ENCODE results near the gene CCNY.
"Not testable (repeated sequence)": the region's sequence is repeated elsewhere in the genome, so short reads cannot be mapped to it uniquely, and the experiment has no call there.

CCNY gene

DNA sequence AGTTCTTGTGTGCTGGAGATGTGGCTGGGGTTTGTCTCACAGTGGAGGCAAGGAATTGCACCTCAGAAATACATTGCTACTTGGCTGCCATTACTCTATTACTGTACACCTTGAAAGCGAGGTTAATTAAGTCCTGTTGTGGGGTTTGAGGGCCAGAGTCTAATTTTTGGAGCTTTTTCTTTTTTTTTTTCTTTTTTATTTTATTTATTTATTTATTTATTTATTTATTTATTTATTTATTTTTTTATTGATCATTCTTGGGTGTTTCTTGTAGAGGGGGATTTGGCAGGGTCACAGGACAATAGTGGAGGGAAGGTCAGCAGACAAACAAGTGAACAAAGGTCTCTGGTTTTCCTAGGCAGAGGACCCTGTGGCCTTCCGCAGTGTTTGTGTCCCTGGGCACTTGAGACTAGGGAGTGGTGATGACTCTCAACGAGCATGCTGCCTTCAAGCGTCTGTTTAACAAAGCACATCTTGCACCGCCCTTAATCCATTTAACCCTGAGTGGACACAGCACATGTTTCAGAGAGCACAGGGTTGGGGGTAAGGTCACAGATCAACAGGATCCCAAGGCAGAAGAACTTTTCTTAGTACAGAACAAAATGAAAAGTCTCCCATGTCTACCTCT is 69.8 kb downstream of the CCNY start:
- DNase-seq (ENCODE audit: low read depth), result not testable (repeated sequence)

DNA sequence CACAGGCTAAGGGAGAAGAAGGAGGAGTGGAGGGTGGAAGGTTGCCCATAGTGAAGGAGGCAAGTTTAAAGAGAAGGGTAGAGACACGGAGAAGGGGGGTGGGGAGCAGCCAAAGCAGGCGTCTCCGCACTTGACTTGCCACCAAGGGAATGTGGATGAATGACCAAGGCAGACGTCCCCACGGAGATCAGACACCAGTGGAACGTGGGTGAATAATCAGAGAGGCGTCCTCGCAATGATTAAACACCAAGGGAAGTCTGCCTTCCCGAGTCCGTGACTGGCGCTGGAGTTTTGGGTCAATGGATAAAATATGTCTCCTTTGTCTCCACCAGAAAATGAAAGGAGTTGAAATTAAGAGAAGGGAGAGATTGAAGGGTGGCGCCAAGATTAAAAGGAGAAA is 71.4 kb downstream of the CCNY start:
- DNase-seq (ENCODE audit: low read depth), result not testable (repeated sequence)

DNA sequence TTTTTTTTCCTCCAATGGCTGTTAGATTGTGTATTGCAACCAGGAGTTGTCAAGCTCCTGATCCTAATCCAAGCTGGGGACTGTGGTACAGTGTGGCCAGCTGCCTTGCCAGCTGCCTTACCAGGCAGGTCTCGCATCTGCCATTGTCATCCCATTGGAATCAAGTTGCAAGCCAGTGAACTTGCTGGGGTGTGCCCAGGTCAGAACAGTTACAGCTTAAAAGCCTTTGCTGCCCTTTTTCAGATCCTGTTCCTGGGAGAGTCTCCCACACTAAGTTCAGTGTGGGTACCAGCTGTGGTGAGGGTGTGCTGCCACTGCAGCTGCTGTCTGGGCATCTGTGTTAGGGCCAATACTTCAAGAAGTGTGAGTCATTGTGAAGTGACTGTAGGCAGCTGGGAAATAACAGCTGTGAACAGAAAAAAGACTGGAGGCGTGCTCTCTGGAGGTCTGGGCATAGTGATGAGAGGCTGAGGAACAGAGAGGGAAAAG is 72.8 kb downstream of the CCNY start:
- no peak for DNase-seq (ENCODE audit: low read depth)

DNA sequence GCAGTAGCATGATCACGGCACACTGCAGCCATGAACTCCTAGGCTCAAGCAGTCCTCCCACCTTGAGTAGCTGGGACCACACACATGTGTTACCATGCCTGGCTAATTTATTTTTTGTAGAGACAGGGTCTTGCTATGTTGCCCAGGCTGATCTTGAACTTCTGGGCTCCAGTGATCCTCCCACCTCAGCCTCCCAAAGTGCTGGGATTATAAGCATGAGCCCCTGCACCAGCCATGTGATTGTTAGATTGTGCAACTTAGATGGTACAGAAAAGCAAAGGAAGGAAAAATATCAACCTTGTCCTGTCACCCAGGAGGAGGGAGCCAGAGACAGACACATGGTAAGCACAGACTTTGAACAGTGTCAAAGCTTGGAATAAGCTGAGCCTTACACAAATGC is 73.5 kb downstream of the CCNY start:
- no peak for DNase-seq (ENCODE audit: low read depth)

DNA sequence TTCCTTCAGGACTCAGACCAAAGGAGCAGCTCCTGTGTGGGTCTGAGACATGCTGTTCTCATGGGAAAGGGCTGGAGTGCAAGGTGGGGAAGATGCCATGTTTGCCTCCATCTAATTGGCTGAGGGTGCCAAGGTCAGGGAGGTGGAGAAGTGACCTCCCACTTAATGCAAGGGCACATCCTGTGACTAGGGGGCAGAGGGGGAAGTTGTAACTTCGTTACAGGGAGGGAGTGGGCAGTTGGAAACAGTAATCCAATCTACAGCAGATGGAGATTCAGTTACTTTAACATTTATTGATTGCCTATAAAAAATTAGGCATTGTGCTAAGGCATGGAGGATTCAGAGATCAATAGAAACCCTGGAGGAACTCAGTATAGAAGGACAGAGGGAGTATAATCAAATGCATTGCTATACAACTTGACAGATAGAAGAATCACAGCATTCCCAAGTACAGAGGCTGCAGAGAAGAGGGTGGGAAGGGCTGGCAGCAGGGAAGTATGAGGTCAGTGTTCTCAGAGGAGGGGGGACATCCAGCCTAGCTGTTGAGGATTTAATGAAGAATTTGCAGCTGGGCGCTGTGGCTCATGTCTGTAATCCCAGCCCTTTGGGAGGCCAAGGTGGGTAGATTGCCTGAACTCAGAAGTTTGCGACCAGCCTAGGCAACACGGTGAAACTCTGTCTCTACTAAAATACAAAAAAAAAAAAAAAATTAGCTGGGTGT is 75.9 kb downstream of the CCNY start:
- DNase-seq (ENCODE audit: low read depth), result no peak

DNA sequence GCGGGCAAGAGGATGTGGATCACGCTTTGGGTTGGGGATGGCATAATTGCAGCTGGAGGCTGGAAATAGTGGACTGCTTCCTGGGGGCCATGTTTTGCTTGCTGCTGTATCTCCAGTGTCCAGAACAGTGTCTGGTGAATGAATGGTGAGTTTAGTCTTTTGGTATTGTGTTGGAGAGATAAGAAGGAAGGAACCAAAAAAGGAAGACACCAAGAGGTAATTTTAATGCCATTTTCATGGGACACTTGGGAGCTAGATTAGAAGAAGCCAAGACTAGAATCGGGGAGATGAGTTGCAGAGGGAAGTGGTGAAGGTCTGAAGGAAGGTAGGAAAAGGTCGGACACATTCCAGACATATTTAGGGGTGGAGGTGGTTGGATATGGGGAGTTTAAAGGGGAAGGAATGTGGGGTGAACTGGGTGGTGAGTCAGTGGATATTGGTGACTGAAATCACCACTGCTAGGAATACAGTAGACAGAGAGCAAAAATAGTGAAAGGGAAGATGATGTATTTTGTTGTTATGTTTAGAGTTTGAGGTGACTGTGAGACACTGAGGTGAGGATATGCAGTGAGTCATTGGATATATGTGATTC is 76.7 kb downstream of the CCNY start:
- no peak for DNase-seq (ENCODE audit: low read depth)

DNA sequence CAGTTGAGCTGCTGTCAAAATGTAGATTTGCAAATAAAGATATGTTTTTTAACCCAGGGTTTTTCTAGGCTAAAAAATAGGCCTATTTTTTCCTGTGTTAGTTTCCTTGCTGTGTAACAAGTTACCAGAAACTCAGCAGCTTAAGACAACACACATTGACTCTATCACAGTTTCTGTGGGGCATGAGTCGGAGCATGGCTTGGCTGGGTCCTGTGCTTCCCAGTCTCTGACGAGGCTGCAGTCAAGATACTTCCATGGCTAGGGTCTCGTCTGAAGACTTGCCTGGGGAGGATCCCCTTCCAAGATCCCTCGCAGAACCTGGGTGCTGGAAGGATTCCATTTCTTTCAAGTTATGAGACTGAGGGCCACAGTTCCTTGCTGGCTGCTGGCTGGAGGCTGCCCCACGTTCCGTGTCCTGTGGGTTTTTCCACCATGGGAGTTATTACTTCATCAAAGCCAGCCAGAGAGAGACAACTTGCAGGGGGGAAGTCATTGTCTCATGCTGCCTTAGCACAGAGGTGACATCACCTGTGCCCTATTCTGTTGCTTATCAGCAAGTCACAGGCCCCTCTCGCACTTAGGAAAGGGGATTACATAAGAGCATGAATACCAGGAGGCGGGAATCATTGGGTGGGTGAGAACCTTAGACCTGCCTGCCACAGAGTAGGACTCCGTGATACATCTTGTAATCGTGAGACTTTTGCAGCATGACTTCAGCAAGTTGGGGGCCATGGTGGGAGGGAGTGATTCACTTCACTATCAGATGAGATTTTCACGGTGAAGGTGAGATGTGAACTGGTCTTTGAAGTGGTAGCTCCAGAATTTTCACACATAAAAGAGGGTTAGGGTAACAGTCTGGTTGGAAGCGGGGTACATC is 77.9 kb downstream of the CCNY start:
- DNase-seq (ENCODE audit: low read depth), result no peak

DNA sequence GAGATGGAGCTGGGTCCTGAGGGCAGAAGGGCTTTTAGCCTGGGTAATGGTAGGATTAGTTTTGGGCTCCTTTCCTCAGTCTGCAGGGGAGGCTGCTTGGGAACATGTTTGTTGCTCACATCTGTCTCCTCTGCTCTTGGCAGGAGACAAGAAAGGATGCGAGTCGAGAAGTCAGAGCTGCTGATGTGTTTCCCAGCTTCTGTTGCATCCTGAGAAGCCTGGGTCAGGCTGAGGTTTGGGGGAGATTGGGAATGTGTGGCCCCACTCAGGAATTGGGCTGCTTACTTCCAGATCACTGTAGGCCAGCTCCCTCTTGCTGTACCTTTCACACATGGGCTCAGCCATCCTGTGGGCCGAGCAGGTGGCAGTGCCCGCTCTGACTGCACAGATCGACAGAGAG is 79.2 kb downstream of the CCNY start:
- DNase-seq (ENCODE audit: low read depth), result no peak

DNA sequence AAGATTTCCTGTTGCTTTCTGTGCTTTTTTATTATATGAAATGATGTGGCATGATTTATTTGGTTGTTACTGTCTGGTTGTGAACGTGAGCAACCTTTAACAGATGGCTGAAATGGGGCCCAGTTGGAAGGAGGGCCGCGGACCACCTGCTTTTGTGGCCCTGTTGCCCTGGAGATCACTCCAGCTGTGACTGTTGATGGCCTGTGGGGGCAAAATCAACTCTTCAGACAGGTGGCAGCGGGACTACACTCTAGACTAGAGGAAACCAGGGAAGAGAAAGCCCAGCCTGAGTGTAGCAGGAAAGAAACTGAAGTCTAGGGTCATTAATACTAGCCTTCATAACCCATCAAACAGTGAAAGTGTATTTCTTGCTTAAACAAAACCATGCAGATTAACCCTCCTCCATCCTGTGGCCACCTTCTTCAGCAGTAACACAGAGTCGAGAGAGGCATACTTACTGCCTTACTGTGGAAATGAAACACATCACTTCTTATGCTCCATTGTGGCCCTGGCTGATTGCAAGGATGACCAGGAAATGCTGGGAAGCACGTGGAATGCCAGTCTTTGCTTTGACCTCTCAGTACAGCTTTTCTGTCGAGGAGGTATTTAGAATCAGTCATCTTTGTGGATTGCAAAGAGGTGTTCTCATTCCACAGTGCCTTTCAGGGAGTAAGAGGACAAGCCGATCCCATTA is 80.5 kb downstream of the CCNY start:
- no peak for DNase-seq (ENCODE audit: low read depth)

DNA sequence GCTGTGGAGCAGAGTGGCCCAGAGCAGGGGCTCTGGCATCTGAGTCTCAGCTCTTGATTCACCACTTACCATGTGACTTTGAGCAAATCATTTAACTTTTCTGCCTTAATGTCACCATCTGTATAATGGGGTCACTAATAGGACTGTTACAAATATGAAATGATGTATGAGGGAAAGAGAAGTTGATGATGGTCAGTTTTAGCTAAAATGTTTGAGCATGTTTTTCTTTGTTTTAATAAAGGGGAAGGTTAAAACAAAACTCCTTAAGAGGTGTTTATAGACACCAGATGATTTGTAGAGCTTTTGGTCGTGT is 81.0 kb downstream of the CCNY start:
- DNase-seq (ENCODE audit: low read depth), result no peak

DNA sequence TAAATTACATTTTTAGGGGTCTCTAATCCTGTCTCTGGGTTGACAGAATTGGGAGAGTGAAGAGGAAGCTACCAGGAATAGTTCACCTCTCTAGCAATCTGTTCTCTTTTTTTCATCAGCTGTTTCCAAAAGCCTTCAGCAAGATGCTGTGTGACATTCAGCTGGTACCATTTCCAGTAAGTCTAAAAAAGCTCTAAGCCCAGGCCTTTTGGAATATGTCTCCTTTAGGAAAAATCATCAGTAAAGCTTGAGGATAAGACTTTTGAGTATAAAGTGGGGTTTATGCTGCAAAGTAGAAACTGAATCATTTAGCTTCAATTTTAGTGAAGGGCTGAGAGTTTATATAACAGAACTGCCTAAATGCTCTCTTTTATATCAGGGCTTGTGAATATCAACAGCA is 81.5 kb downstream of the CCNY start:
- no peak for DNase-seq (ENCODE audit: low read depth)

DNA sequence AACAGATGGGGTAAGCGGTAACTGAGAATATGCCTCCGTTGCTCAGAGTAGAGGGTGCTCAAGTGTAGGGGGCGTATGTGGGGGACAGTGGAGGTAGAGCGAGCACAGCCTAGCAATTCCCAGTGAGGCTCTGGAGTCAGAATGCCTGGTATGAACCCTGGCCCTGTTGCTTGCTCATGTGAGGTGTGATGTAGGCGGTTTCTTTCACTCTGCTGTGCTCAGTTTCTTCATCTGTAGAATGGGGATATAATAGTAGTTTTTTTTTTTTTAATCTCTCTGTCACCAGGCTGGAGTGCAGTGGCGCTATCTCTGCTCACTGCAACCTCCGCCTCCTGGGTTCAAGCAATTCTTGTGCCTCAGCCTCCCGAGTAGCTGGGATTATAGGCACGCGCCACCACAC is 82.3 kb downstream of the CCNY start:
- DNase-seq (ENCODE audit: low read depth), result not testable (repeated sequence)

DNA sequence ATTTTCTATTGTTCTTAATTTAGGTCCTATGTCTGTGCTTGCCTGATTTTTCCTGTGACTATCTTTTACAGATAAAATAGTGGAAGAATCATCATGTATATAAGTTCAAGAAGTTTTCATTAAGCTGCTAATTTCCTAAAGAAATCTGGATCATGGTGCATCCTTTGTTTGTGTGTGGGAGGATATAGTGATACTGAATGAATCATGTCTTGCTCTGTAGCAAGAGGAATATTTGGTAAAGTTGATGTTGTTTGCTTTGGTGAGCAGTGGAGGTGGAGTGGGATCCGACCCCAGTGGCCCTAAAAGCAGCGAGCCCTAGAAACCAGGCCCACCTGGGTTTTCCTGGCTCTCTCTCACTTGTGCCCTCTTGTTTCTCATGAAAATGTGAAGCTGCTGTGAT is 83.7 kb downstream of the CCNY start:
- DNase-seq (ENCODE audit: low read depth), result no peak

DNA sequence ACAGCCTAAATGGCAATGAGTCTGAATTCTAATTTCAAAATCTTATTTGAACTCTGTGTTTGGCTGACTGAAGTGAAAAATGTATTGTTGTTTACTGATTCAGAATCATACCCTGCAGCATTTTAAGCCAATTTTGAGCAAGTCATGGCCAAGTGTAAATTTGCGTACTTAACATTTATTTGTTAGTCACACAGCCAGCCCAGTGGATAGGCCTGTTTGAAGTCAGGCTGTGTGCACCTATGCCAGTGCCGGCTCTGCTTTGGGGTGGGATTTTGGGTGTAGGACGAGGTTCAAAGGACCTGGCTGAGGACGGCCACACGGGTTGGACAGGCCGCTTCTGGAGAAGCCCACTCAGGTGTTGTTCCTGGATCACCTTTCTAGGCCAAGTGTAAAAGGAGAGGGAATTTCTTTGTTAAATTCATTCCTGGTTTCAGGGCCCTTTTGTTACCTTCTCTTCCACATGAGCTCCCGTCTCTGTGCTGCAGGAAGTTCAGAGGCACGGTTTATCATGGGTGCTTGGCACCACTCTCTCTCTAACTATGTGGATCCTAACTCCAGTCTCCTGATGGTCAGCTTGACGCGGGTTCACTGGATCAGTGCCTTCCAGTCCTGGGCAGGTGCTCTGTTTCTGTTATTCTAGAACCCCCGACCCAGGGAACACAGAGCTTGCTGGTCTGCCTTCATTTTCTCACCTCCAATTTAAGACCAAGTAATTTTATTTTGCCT is 84.7 kb downstream of the CCNY start:
- DNase-seq (ENCODE audit: low read depth), result no peak

DNA sequence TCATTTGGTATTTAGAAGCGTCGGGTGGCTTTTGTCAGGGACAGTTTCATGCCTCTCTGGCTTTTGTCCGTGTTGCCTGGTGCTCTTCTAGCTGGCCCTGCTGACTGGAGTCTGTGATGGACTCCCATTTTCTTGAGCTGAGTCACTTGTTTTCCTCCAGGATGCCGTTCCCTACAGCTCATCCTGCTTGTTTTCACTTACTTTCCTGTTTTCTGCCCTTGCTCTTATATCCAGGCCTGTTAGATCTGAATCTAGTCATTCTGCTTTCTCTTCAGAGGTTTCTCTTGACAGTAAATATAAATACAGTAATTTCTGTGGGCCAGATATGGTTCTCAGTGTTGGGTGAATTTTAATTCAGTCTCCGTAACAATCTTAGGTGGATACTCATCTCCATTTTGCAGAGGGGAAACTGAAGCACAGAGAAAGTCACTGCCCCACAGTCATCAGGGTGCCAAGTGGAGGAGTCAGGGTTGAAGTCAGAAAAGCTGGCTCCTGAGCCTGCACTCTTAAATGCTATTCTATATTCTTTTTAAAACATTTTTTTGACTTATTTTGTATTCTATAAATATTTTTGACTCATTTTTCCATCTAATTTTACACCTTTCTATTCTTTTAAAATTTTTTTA is 85.4 kb downstream of the CCNY start:
- DNase-seq (ENCODE audit: low read depth), result no peak

DNA sequence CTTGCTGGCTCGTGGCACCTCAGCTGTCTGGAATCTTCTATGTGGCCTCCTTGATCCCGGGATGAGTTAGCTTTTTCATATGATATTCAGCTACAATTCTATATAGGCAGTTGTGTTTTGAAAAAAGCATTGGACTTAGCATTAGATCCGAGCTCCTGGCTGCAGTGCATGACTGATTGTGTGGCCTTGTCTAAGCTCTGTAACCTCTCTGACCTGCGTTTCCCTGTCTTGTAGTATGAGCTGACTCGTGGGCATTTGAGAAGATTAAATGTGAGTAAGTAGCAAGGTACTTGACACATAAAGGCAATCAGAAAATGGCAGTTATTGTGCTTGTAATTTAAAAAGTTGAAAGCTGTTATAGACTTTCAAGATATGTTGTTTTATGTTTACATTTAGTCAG is 85.9 kb downstream of the CCNY start:
- no peak for DNase-seq (ENCODE audit: low read depth)

DNA sequence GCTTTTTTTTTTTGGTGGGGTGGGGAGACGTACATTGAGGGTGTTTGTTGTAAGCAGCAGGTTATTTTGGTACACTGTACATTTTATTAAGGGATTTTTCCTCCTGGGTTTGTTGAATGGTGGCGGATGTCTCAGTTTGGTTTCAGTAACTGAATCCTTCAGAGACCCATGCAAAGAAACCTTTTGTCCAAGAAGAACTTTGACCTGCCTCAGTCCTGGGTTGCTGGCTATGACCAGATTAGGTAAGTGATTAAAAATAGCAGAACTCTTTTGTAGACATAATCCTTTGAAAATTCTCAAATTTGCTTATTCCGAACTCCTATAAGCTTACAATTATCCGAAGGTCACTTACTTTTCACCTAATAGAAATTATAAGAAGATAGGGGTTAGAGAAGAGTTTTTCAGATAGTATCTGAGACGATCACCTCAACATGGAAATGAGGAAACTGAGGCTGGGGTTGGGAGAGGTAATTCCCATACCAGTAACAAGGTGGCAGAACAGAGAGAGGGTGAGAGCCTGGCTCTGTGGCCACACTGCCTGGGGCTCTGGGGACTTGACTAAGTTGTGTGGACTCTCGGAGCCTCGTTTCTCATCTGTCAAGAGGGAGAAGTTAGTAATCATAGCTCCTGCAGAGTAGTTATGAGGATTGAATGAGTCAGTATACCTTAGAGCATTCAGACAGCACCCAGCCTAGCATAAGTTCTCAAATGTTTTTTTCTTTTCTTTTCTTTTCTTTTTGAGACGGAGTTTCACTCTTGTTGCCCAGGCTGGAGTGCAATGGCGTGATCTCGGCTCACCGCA is 87.4 kb downstream of the CCNY start:
- DNase-seq (ENCODE audit: low read depth), result no peak

DNA sequence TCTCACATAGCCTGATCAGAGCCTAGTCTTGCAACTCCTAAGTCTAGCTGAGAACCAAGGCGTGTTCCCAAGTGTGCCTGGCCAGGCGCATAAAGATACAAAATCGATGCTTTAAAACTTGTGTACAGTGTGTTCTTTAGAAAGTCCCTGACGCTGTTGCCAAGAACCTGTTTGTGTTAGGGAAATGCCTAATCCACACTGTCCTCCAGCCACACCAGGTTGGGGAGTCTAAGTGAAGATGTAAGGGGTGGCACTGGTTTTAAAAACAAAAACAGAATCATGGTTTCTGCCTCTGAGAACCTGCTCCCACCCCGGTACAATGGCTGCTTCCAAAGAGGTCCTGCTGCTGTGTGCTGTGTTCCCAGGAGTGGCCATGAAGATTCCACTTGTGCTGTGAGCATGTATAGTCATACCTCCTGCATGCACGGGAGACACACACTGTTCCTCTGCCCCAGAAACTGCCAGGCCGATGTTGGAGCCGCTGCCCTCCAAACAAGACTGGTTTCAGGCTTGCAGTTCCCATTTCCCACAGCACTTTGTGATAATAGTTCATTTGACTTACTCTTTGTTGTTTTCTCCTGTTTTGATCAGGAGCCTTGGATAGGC is 88.5 kb downstream of the CCNY start:
- no peak for DNase-seq (ENCODE audit: low read depth)

DNA sequence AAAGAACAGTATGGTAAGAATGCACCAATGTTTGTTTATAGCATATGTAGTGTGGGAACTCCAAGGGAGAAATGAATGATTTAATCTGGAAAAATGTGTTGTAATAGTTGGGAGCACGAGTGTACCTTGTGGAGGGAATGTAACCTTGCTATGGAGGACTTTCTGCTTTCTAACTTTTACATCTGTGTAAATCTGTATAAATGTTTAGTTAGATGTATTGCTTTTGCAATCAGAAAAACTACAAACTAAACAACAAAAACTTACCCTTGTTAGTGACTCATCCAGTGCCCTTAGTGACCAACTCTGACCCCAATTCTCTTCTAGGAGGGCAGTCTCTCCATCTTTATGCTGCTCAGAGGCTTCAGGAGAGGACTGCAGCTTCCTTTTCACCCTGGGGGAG is 89.3 kb downstream of the CCNY start:
- DNase-seq (ENCODE audit: low read depth), result no peak

DNA sequence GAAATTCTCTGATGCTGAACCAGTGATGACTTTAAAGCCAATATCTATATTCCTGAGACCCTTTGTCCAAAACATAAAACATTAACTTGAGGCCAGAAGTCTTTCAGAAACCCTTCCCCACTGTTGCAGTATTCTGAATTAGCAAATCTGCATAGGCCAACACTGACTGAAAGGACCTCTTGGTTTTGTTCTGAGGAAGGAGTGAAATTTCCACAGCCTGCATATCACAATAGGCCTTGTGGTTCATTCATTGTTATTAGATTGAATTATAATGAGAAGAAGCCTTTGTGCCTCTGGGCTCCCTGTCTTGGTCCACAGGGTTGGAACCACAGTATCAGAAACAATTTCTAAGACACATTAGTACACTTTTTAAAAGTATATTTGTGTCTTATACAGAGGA is 90.3 kb downstream of the CCNY start:
- no peak for DNase-seq (ENCODE audit: low read depth)
